HG03196 (cell line): ENCODE data around the gene AUTS2.

ENCODE experiments used
- ATAC-seq: cut with Tn5 transposase; IDR thresholded peaks from one replicate; pipeline ENCODE4 v1.9.1; 2021; ENCODE audit not compliant: unreplicated experiment

The AUTS2 gene

GRCh38 chr7:69598081-69598486, at the start of gene AUTS2:
Gene AUTS2, plus strand, starts transcription at chr7:69598475. Its CDS starts 1,179 bp downstream, at chr7:69599654.
- ATAC-seq = peak; percentile 42

GRCh38 chr7:69550991-69551390, 47.3 kb upstream of the AUTS2 start:
- no peak for ATAC-seq

DNA sequence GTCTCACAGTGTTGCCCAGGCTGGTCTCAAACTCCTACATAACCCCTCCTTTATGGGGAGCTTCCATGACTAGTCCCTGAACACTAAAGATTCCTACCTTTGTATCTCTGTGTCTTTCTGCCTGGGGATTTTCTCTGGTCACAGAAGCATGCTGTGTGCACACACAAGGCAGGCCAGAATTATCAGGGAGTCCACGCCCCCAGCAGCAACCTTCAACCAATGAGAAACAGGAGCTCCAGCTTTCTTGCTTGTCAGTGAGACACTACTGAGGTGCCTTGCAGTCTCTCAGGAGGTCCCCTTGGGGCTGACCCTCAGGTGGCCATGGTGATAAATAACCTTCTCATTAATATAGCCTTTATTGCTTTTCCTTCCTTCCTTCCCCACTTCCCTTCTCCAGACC, 45.1 kb upstream of the AUTS2 start:
- ATAC-seq = no peak

DNA sequence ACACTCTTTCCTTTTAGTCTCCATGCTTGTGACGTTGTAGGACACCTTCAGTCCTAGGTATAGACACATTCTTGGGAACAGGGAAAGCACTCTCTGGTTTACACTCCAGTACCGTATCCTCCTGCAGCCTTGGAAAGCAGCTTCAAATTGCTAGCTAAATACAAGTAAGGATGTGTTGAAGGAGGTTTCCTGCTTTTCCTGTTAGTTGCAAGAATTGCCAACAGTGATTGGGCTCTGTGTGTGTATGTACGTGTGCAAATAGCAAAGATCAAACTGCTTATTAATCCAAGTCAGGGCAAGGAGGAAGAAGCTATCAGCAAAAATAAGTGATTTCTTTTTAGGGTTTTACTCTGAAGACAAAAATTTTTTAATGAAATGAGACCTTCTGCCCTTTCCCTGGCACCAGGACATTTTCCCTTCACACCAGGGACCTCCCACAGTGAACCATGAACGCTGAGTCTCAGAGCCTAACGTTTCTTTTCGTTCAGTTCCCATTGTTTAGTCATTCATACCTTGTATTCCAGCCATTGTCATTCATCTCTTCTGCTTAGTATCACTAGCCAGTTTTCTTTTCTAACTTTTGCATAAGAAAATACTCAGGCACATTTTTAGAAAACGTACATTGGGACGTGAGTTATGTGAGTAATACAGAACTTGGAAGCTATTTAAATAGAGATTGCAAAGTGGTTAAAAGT, 36.9 kb upstream of the AUTS2 start:
- ATAC-seq = no peak

DNA sequence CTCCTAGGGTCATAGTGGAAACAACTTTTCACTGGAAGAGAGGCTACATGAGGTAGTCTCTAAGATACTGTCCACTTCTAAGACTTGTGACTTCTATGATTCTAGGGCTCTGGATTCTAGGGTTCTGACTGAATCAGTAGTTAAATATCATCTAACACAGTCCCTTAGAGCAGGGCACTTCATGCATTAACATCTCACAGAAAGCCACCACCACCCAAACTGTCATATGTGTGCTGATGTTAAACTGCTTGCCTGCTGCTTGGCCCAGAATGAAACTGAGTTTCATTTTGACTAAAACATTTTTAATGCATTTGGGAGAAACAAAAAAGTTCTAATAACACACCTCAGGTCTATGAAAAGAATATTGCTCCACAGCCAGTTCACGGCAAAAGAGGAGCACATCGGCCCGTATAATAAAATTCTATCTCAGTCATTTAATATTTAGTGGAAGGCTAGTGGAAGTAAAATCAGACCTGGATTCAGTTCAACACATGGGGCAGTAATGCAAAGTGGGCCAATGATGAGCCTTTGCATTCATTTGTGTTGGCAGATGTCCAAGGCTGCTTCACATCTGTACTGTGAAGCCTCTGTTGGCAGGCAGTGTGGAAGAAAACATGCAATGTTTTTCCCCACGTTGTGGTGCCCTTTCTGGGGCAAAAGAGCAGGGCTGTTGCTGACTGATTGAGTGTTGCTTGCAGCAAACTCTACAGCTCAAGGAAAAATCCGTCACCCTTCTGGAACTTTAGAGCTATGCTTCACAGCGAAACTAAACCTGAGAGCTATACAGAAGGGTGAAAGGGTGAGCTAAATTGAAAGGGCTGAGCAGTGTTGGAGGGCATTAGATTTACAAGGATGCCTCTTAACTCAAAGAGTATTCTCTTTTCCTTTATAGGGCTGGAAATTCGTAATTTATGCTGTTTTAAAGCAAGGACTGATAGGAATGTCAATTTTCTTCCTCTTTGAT, 33.5 kb upstream of the AUTS2 start:
- ATAC-seq = no peak

- no peak for ATAC-seq
These were observed 30.5 kb upstream of the AUTS2 start for GRCh38 chr7:69567800-69568199.

DNA sequence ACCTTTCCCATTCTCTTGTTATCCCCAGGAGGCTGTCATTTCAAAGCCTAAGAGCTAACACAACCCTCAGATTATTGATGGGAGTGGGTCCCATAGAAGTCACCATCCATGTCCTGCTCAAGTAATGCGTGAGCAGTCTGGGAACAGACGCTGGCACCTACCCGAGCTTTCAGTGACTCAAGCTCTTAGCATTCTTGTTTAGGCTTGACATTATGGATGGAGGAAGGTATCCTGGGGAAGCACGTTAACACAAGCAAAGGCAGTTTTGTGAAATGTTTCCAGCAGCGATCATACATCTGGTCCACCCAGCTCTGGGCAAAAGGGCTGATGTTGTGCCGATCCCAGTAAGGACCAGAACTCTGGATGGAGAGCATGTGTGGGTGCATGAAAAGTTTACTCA, 30.0 kb upstream of the AUTS2 start:
- no peak for ATAC-seq

GRCh38 chr7:69575651-69576050, 22.6 kb upstream of the AUTS2 start:
- no peak for ATAC-seq

- ATAC-seq = no peak
These were observed 21.1 kb upstream of the AUTS2 start for GRCh38 chr7:69577221-69577620.

- ATAC-seq = no peak
These were observed 13.1 kb upstream of the AUTS2 start for GRCh38 chr7:69585169-69585568.

- no peak for ATAC-seq
These were observed 12.0 kb upstream of the AUTS2 start for GRCh38 chr7:69586321-69586720.

DNA sequence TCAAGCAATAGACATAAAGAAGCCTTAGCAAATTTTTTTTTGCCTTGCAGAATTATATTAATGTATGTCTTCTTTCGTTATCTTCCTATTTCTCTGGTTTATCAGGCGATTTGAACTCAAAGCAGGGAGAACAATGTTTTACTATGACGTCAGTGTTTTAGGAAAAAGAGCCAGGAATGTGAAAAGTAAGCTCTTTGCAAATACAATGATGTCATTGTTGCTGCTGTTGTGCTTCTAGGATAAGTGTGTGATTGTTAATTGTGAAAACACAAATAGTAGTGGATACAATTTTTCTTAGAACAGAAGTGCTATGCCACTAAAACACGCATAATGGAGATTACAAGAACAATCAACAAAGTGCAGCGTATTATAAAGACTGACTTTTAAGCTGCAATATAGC, 9.5 kb upstream of the AUTS2 start:
- no peak for ATAC-seq

- no peak for ATAC-seq
These were observed 6.5 kb upstream of the AUTS2 start for GRCh38 chr7:69591805-69592204.

GRCh38 chr7:69593511-69593910, 4.8 kb upstream of the AUTS2 start:
- no peak for ATAC-seq

DNA sequence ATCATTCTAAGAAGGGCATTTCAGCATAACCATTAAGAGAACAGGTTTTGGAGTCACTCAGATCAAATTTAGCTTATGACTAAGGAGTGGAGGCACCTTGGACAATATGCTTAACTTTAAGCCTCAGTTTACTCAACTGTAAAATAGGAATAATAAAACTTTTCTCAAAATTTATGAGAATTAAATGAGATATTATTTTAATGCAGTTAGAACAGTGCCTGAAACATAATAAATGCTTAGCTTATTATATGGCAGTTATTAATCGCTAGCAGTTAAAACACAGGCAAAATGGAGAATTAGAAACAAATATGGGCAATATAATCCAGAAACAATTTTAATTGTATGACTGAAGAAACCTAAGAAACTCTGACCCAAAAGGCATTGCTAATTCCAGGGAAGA, 2.9 kb upstream of the AUTS2 start:
- no peak for ATAC-seq

- no peak for ATAC-seq
These were observed 2.2 kb upstream of the AUTS2 start for GRCh38 chr7:69596056-69596455.

GRCh38 chr7:69596723-69597277, 1.5 kb upstream of the AUTS2 start:
- no peak for ATAC-seq

GRCh38 chr7:69597278-69598076, 798 bp upstream of the AUTS2 start:
- peak; percentile 24 for ATAC-seq

GRCh38 chr7:69598487-69599285, 411 bp downstream of the AUTS2 start:
- ATAC-seq = no peak

DNA sequence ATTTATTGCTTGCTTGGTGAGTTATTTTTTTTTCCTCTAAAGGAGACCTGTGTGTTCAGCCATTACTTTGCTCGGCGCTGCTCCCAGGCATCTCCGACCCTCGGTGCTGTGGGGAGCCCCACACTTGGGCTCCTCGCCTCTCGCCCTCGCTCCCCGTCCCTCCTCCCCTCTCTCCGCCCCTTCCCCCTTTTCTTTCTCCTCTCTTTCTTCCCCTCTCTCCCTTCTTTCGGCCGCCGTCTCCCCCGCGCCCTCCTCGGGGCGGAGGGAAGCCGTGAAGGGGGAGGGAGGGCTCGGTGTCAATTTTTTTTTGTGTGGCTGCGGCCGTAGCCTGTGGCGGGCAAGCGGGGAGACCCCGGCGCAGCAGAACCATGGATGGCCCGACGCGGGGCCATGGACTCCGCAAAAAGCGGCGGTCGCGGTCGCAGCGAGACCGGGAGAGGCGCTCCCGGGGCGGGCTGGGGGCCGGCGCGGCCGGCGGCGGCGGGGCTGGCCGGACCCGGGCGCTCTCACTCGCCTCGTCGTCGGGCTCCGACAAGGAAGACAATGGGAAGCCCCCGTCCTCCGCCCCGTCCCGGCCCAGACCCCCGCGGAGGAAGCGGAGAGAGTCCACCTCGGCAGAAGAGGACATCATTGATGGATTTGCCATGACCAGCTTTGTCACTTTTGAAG, 1.1 kb downstream of the AUTS2 start:
- no peak for ATAC-seq
